HG02588 (cell line): Measurements from ENCODE around the gene RAD51AP2.
"Not testable (repeated sequence)": the region's sequence is repeated elsewhere in the genome, so short reads cannot be mapped to it uniquely, and the experiment has no call there.

Experiments
- ATAC-seq: cut with Tn5 transposase; IDR thresholded peaks from one replicate; pipeline ENCODE4 v1.9.1; 2021; ENCODE audit warnings: mild to moderate bottlenecking, moderate library complexity; ENCODE audit not compliant: unreplicated experiment

RAD51AP2 gene

GRCh38 chr2:17538022-17538843 is 20.0 kb upstream of the RAD51AP2 start:
- no peak for ATAC-seq

- no peak for ATAC-seq
Observed at GRCh38 chr2:17536416-17536815, 18.2 kb upstream of the RAD51AP2 start.

DNA sequence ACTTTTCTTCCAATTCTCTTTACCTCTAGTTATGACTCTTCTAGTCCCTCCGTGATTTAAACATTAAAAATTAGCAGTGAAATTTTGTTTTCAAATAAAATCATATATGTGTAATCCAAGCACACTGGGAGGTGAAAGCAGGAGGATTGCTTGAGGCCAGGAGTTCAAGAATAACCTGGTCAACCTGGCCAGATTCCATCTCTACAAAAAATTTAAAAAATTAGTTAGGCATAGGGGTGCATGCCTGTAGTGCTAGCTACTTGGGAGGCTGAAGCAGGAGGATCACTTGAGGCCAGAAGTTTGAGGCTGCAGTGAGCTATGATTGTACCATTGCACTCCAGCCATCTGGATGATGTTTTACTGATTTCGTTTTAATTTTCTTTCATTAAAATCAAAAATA is 15.3 kb upstream of the RAD51AP2 start:
- ATAC-seq, result no peak

DNA sequence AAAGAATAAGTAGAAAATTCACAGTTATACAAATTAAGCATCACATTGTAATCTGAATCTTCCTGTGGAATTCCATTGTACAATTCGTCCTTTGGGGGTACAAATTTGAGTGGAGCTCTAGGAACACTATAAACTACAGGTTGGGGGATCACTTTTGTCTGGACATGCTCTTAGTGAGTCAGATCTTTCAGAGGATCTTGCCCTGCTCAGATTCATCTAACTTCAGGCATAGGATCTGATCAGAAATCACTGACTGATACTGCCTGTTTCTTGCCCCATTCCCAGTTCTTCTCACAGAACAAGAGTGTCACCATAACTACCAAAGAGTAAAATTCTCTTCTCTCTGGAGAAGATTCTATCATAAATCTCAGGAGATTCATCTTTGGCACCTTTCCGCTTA is 11.5 kb upstream of the RAD51AP2 start:
- ATAC-seq, result no peak

- ATAC-seq, result no peak
Observed at GRCh38 chr2:17522303-17522702, 4.1 kb upstream of the RAD51AP2 start.

DNA sequence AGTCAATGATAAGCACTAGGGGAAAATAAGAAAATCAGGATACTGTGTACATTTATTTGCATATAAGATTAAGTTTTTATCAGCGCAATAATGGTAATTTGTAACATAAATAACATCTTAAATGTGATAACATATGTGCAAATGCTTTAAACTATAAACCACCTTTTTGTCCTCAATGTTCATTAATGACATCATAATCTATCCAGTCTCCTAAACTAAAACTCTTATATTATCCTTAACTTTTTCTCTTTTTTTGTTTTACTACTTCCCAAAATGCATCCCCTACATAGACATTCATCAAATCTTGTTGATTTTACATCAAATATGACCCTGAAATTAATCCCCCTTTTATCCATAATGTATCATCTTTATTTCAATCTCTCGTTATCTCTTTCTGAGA is 3.4 kb upstream of the RAD51AP2 start:
- no peak for ATAC-seq

GRCh38 chr2:17520761-17521160 is 2.5 kb upstream of the RAD51AP2 start:
- ATAC-seq, result peak; percentile 49

DNA sequence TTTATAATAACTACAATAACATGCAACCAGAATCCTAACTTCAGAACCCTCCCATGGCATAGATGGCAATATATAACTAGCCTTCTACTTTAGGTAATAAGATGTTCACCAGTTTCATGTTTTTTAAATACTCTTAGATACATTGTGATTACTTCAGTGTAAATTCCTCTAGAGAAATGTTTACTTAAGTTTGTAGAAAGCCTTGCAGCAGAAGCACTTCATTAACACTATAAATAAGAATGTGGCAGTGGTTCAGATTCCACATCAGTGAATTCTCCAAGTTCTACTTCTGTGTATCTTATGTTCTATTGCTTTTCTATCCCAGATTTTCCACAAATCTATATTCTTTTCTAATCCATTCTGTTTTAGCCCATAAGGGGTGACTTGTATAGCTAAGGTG is 1.2 kb upstream of the RAD51AP2 start:
- ATAC-seq, result no peak

DNA sequence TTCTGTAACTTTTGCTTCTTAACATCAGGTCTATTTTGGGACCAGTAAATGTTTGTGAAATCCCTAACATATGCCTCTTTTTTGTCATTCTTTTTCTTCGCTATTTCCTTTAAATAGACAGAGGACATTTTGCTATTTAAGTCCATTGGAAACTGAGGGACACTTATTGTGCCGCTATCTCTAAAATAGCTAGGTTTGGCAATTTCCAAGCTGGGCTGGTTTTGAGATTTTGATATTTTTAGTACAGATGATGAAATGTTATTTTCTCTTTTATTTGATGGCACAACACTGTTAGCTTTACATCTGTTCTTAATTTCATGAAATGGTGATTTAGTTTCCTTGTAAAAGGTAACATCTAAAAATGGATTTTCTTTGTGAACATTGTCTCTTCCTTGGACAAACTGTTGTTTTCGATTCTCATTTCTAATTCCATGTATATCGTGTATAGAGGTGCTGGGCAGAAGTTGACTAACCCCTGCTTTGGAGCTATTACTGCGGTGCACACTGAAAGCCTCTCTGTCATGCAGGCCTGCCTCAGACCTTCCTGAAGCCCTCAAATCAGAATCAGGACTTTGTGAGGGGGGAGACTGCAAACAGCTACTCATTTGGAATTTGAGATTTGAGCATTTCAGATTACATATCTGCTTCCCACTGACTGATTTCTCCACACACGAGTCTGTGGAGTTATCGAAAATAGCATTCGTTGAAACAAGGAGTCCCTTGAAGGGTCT is 594 bp downstream of the RAD51AP2 start:
- ATAC-seq, result peak; percentile 16

DNA sequence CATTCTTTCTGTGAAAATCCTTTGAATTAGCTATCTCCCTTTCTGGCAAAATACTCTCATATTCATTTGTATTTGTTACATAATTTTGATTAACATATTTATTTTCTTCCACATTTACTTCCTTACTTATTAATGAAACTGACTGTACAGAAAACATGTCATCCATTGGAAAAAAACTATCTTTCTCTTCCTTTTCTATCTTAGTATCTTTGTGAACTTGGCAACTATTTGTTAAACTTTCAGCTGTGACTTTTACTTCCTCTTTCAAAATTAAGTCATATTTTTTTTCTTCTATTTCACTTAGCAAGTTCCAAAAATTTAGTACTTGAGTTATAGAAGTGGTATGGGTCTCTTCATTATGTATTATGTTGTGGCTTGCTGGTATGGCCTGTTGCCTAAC is 2.6 kb downstream of the RAD51AP2 start:
- no peak for ATAC-seq

GRCh38 chr2:17506736-17507616 is 11.3 kb downstream of the RAD51AP2 start:
- no peak for ATAC-seq

- no peak for ATAC-seq
Observed at GRCh38 chr2:17497718-17498117, 20.5 kb downstream of the RAD51AP2 start.

DNA sequence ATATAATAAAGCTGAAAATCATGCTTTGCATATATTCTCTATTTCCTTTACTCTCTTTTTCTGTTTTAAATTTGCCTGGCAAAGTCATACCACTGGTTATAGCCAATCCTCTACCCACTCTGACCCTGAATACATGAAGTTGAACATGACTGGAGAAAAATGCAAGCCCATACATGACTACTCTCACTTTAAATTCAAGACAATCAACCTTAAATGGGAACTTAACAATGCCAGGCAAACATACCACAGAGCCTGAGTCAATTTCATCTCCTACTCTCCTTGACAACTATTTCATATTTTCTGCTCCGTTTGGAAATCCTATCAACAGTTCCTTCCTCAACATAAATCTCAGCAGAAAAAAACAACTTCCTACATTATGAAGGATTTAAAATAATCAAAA is 22.6 kb downstream of the RAD51AP2 start:
- ATAC-seq, result no peak

- ATAC-seq, result not testable (repeated sequence)
Observed at GRCh38 chr2:17490165-17490564, 28.1 kb downstream of the RAD51AP2 start.

DNA sequence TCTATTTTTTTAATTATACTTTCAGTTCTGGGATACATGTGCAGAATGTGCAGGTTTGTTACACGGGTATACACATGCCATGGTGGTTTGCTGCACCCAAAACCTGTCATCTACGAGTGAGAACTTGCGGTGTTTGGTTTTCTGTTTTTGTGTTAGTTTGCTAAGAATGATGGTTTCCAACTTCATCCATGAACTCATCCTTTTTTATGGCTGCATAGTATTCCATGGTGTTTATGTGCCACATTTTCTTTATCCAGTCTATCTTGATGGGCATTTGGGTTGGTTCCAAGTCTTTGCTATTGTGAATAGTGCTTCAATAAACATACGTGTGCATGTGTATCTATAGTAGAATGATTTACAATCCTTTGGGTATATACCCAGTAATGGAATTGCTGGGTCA is 29.6 kb downstream of the RAD51AP2 start:
- ATAC-seq, result not testable (repeated sequence)

DNA sequence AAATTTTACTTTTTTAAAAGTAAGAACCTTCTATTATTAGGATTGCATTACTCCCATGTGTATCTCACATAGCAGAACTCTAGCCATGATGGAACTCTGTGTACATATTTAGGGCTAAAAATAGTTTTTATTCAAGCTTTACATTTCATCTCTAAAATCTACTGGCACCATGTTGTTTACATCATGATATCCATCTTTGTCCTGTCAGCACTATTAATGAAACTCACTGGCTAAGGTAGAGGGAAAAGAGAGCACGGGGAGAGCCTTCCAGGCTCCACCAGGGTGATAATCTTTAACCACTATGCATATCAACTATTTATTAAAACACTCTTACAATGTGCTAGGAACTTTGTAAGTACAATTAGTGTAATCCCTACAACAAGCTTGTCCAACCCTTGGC is 34.7 kb downstream of the RAD51AP2 start:
- no peak for ATAC-seq

DNA sequence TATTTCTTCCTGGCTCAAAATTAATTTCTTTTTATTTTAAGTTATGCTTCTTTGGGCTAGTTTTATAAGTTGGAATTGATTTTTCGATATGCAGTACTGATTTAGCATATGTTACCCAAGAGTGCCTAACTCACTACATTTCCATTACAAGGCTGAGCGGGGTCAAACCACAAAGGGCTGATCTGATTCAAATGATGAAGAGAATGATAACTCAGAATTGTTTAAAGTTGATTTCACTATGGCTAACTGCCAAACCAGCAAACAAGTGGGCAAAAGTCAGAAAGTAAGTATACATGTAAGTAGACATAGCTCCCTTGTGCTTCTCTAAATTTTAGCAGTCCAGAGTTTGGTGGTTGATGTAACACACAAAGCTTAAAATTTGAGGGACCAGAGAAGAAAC is 35.6 kb downstream of the RAD51AP2 start:
- no peak for ATAC-seq

GRCh38 chr2:17479875-17480274 is 38.4 kb downstream of the RAD51AP2 start:
- no peak for ATAC-seq

GRCh38 chr2:17476830-17477229 is 41.4 kb downstream of the RAD51AP2 start:
- no peak for ATAC-seq

DNA sequence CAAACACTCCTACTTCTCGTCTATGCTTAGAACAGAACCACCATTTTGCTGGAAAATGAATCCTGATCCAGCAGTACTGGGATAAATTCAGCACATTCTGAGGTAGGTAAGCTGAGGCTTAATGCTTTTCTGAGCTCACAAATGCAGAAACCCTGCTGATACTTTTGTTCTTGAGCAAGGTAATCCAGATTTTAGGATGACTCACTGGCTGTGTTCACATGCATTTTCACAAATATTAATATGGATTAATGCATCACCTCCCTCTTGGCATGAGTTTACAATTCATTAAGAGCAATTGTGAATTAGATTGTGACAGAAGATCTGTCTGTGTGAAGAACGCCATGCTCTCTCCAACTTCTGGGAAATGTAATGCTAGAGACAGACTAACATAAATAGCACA is 42.2 kb downstream of the RAD51AP2 start:
- no peak for ATAC-seq

GRCh38 chr2:17475286-17475685 is 43.0 kb downstream of the RAD51AP2 start:
- ATAC-seq, result no peak
